CD4-positive, alpha-beta T cell (primary cell): ENCODE results near the gene SERPINB6. TPM values are rescaled to one million over a fixed set of nuclear protein-coding genes. Genes with fewer than 3 reads are reported as not detected.
"Not testable (repeated sequence)": the region's sequence is repeated elsewhere in the genome, so short reads cannot be mapped to it uniquely, and the experiment has no call there.

Experiments
- ATAC-seq: fragments of 200-7000 bp; cut with Tn5 transposase; one replicate; pipeline ENCODE4 v1.10.0; 2022; ENCODE audit warnings: mild to moderate bottlenecking; ENCODE audit not compliant: poor library complexity
- CTCF ChIA-PET: fragments of 350-600 bp; sonication (Branson Sonifier 250); formaldehyde crosslinking; loops from one replicate; lab custom pipeline; 2021; ENCODE audit warnings: antibody characterized with exemption, inconsistent platforms; lab: Charles Lee
- POLR2A ChIA-PET: fragments of 350-600 bp; sonication (Branson Sonifier 250); formaldehyde crosslinking; loops from one replicate; lab custom pipeline; 2021; ENCODE audit warnings: antibody characterized with exemption, inconsistent platforms; lab: Charles Lee
- DNase-seq, 14 experiments: peaks; one replicate each; pipeline ENCODE4 v3.0.0-alpha.2; 2013 to 2020; ENCODE audit warnings: mixed read lengths in 2 of 14
- H3K27ac ChIP-seq, 2 donors: one replicate each; pipeline versions ENCODE4 v1.5.1 to v1.7.0; 2013; ENCODE audit warnings: low read length in 2 of 2, low read depth in 1 of 2, mild to moderate bottlenecking in 1 of 2
- H3K27me3 ChIP-seq, 2 experiments: 1 replicate in 1 of 2; 2 replicates in 1 of 2; pipeline versions ENCODE4 v1.6.1 to v1.7.0; 2013; ENCODE audit warnings: low read length in 2 of 2, control low read depth in 1 of 2, mild to moderate bottlenecking in 1 of 2, moderate library complexity in 1 of 2; ENCODE audit not compliant: insufficient read depth in 2 of 2, control insufficient read depth in 1 of 2
- H3K36me3 ChIP-seq: one replicate; pipeline ENCODE4 v1.6.1; 2013; ENCODE audit warnings: low read length, control low read depth; ENCODE audit not compliant: insufficient read depth
- H3K4me1 ChIP-seq: one replicate; pipeline ENCODE4 v1.6.1; 2013; ENCODE audit warnings: low read length, control low read depth; ENCODE audit not compliant: insufficient read depth
- H3K4me3 ChIP-seq: one replicate; pipeline ENCODE4 v1.5.1; 2013; ENCODE audit warnings: mild to moderate bottlenecking, low read length, moderate library complexity
- H3K9me3 ChIP-seq, 2 experiments: 1 replicate in 1 of 2; 2 replicates in 1 of 2; pipeline versions ENCODE4 v1.6.1 to v1.7.0; 2013; ENCODE audit warnings: low read length in 2 of 2, mild to moderate bottlenecking in 2 of 2, control low read depth in 1 of 2, moderate library complexity in 1 of 2; ENCODE audit not compliant: control insufficient read depth in 1 of 2, insufficient read depth in 1 of 2
- H3K27ac Mint-ChIP-seq: one replicate; pipeline ENCODE4 v1.8.0; 2020; ENCODE audit warnings: mixed read lengths
- H3K27me3 Mint-ChIP-seq: one replicate; pipeline ENCODE4 v1.8.0; 2021; ENCODE audit warnings: mixed read lengths
- H3K36me3 Mint-ChIP-seq: one replicate; pipeline ENCODE4 v1.8.0; 2021; ENCODE audit warnings: low read depth, mixed read lengths
- H3K4me1 Mint-ChIP-seq: one replicate; pipeline ENCODE4 v1.8.0; 2021; ENCODE audit warnings: low read depth, mixed read lengths
- H3K4me3 Mint-ChIP-seq: one replicate; pipeline ENCODE4 v1.8.0; 2020; ENCODE audit warnings: mild to moderate bottlenecking, mixed read lengths
- H3K9me3 Mint-ChIP-seq: one replicate; pipeline ENCODE4 v1.8.0; 2020; ENCODE audit warnings: mixed read lengths
- intact Hi-C, 2 experiments: fragments of 100-400 bp; cut with DNase I in 1 of 2; cut with micrococcal nuclease in 1 of 2; formaldehyde crosslinking; loops; one replicate each; pipeline versions ENCODE4 v1.15.1 to v1.9.0; 2023 to 2025; cut with DNase I, micrococcal nuclease
- total RNA-seq, 174 experiments: library from RNA in 2 of 174; stranded (reverse) in 2 of 174; gene quantifications; one replicate each; pipeline ENCODE4 v1.2.3 and lab custom pipeline; 2021 to 2026
- TF ChIP-seq, protein P1 (sequence below): fragments of 200-600 bp; IDR thresholded peaks from one replicate; pipeline ENCODE4 v1.8.0; 2022; ENCODE audit warnings: antibody characterized with exemption, mild to moderate bottlenecking

SERPINB6 gene
- total RNA-seq, 2 experiments from 2014 or later, result 11.0 to 11.9 TPM

DNA sequence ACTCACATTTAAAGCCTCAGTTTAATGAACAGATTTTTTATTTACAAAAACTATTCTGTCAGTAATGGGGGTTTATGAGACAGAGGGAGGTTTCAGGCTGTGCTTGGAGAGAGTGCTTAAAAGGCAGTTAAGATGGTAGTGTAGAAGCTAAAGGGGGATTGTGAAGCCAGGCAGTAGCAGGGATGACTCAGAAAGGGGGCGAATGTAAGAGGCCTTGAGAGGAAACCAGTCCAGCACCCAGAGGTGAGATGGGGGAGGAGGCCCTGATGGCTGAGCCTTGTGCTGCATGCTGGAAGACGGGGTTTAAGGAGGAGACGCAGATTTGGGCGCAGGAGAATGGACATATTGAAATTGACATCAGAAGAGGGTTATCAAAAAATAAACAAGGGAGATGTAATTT, 61.6 kb downstream of the SERPINB6 start:
- no peak overlapping the region for H3K27ac Mint-ChIP-seq
- Histone ChIP-seq H3K27me3 (no peaks in the 10 kb centered on the region), H3K36me3 (no peaks in the 10 kb centered on the region), H3K4me1 (peaks cover 15% of the 10 kb centered on the region), H3K4me3 (no peak overlapping the region), H3K9me3 (no peaks in the 10 kb centered on the region), H3K27ac (no peak overlapping the region)
- no peaks in the 10 kb centered on the region for H3K27me3 Mint-ChIP-seq
- ATAC-seq (no peak), DNase-seq (no peak)
- TF ChIP-seq, protein P1, sequence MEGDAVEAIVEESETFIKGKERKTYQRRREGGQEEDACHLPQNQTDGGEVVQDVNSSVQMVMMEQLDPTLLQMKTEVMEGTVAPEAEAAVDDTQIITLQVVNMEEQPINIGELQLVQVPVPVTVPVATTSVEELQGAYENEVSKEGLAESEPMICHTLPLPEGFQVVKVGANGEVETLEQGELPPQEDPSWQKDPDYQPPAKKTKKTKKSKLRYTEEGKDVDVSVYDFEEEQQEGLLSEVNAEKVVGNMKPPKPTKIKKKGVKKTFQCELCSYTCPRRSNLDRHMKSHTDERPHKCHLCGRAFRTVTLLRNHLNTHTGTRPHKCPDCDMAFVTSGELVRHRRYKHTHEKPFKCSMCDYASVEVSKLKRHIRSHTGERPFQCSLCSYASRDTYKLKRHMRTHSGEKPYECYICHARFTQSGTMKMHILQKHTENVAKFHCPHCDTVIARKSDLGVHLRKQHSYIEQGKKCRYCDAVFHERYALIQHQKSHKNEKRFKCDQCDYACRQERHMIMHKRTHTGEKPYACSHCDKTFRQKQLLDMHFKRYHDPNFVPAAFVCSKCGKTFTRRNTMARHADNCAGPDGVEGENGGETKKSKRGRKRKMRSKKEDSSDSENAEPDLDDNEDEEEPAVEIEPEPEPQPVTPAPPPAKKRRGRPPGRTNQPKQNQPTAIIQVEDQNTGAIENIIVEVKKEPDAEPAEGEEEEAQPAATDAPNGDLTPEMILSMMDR, result no peak
- no peaks in the 10 kb centered on the region for H3K9me3 Mint-ChIP-seq
- ChIA-PET CTCF (no interaction called here), POLR2A (no interaction called here)
- peaks cover 30% of the 10 kb centered on the region for H3K4me1 Mint-ChIP-seq
- no peak overlapping the region for H3K4me3 Mint-ChIP-seq
- intact Hi-C loops, result loop anchor here in 1 of 2 experiments (2.0 kb wide), 1 partner anchor 119 kb away; no protein-coding TSS in a partner anchor
- no peaks in the 10 kb centered on the region for H3K36me3 Mint-ChIP-seq

DNA sequence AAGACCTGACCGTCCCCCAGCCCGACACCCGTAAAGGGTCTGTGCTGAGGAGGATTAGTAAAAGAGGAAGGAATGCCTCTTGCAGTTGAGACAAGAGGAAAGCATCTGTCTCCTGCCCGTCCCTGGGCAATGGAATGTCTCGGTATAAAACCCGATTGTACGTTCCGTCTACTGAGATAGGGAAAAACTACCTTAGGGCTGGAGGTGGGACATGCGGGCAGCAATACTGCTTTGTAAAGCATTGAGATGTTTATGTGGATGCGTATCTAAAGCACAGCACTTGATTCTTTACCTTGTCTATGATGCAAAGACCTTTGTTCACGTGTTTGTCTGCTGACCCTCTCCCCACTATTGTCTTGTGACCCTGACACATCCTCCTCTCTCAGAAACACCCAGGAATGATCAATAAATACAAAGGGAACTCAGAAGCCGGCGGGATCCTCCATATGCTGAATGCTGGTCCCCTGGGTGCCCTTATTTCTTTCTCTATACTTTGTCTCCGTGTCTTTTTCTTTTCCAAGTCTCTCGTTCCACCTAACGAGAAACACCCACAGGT, 62.2 kb downstream of the SERPINB6 start:
- intact Hi-C loops, H3K36me3 ChIP-seq, H3K27me3 Mint-ChIP-seq, H3K4me3 Mint-ChIP-seq, H3K9me3 ChIP-seq, H3K9me3 Mint-ChIP-seq, DNase-seq, ATAC-seq, H3K4me3 ChIP-seq, H3K27me3 ChIP-seq, H3K36me3 Mint-ChIP-seq, H3K27ac ChIP-seq: not testable (repeated sequence)
- H3K27ac Mint-ChIP-seq, result peak overlapping the region; percentile 77
- ChIA-PET CTCF (interaction anchor here (0.9 kb wide), 1 partner anchor 144 kb away, joined by 3 read pairs; the partner anchor contains the start of gene WRNIP1), POLR2A (interaction anchor here (0.5 to 1.0 kb wide), 3 partner anchors 29 to 63 kb away, joined by 3 to 9 read pairs (median 3); no protein-coding TSS in a partner anchor)
- peaks cover 15% of the 10 kb centered on the region for H3K4me1 ChIP-seq
- peaks cover 30% of the 10 kb centered on the region for H3K4me1 Mint-ChIP-seq

DNA sequence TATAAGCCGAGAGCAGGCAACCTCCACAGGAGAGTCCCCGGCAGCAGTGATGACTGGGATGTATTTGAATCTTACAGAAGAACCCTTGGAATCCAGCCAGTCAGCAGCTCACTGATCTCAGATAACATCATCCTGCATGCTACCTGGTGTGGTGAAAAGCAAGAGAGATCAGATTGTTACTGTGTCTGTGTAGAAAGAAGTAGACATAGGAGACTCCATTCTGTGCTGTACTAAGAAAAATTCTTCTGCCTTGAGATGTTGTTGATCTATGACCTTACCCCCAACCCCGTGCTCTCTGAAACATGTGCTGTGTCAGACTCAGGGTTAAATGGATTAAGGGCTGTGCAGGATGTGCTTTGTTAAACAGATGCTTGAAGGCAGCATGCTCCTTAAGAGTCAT, 62.9 kb downstream of the SERPINB6 start:
- intact Hi-C loops, H3K27me3 Mint-ChIP-seq, H3K27ac ChIP-seq, H3K9me3 ChIP-seq, H3K4me3 ChIP-seq, H3K36me3 ChIP-seq, H3K9me3 Mint-ChIP-seq, H3K36me3 Mint-ChIP-seq, H3K27me3 ChIP-seq: not testable (repeated sequence)
- DNase-seq (peak in 5 of 14 experiments; percentile 6 to 65 (median 46)), ATAC-seq (peak; percentile 66)
- peaks cover 20% of the 10 kb centered on the region for H3K4me1 ChIP-seq
- CTCF ChIA-PET, result interaction anchor here (0.6 to 0.9 kb wide), 4 partner anchors 30 to 143 kb away, joined by 3 read pairs; partner anchors contain the start of gene WRNIP1
- Mint-ChIP-seq H3K4me3 (peak overlapping the region; percentile 60), H3K27ac (peak overlapping the region; percentile 77), H3K4me1 (peaks cover 30% of the 10 kb centered on the region)
- POLR2A ChIA-PET, result interaction anchor here (0.5 to 1.0 kb wide), 5 partner anchors 17 to 67 kb away, joined by 3 to 9 read pairs (median 3); partner anchors contain the start of gene SERPINB1

DNA sequence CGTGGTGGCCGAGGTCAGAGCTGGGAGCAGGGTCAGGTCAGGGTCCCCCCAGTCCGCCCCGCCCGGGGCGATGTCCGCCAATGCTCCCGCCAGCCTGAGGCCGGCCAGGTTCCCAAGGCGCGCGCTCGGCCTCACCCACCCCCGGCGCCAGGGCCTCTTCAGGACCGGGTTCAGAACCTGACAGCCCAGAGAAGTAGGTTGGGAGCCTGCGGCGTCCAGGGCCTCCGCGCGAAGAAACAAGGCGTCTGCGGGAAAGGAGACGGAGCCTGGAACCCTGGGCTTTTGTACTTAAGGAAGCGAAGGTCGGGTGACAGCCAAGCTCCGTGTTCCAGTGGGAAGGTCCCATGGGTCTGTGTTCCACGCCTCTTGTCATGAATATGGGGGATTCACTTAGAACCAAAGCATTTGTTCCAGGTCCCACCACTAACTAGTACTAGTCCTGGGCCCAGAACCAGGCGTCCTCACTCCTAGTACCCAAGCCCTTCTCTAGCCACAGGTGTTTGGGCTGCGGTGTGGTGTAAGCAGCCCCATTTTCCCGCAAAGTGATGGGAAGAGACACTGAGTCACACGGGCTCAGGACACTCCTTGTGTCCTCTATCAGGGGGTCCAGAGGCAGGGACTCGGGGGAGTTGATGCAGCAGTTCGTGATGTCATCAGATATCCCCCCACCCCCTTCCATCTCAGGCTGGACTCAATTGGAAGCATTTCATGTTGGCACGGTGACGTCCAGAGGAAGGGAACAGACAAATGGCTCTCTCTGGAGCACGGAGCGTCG, 67.8 kb downstream of the SERPINB6 start:
- H3K9me3 Mint-ChIP-seq, DNase-seq, H3K27me3 Mint-ChIP-seq, H3K27me3 ChIP-seq, H3K9me3 ChIP-seq, H3K27ac ChIP-seq: not testable (repeated sequence)
- CTCF ChIA-PET, result interaction anchor here (0.8 to 1.7 kb wide), 4 partner anchors 8 to 57 kb away, joined by 3 to 7 read pairs (median 5); no protein-coding TSS in a partner anchor
- Histone ChIP-seq H3K4me3 (peak overlapping the region; percentile 95), H3K36me3 (peaks cover 24% of the 10 kb centered on the region), H3K4me1 (peaks cover 42% of the 10 kb centered on the region)
- POLR2A ChIA-PET, result interaction anchor here (0.6 to 2.5 kb wide), 13 partner anchors 8 to 112 kb away, joined by 3 to 26 read pairs (median 7); partner anchors contain the start of gene SERPINB1
- peak; percentile 33 for ATAC-seq
- intact Hi-C loops, result loop anchor here (2.0 to 5.0 kb wide), 2 partner anchors 45 to 154 kb away; no protein-coding TSS in a partner anchor
- Mint-ChIP-seq H3K27ac (peak overlapping the region; percentile 99), H3K4me3 (peak overlapping the region; percentile 100), H3K4me1 (peaks cover 63% of the 10 kb centered on the region), H3K36me3 (peaks cover 42% of the 10 kb centered on the region)

DNA sequence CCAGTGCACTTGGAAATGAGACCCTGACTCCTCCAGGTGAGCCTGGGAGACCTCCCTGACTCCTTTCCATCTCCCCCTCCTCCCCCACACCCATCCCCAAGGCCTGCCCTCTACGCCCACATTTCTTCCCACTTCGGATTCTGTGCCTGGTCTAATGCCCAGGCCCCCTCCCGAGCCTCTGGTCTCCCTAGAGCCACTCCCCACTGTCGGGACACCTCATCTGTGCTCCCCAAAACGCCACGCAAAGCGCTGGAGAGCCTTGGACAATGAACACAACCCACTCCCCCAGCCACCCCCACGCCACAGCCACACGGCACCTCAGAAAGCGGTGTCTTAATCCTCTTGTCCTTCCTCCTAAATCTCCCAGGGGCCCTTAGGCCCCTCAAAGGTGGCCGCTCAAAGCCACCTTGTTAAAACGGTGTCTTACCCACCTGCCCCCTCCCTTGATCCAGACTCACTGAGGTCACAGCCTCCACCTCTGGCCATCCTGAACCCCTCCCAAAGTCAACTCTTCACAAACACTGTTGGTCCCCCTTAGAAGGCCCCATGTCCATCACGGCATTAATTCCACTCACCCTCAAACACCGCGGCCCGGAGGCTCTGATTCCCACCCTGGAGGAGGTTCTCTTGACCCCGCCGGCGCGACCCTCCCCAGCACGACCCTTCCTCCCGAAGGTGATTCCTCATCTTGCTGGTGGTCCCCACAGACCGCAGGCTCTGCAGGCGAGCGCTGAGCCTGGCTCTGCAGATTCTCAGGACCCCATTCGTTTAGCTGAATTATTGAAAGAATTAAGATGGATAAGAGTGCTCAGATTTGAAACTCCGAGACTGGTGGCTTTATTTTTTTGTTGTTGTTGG, 69.5 kb downstream of the SERPINB6 start:
- H3K27me3 Mint-ChIP-seq, ATAC-seq, DNase-seq, H3K27me3 ChIP-seq, H3K9me3 Mint-ChIP-seq, H3K9me3 ChIP-seq: not testable (repeated sequence)
- POLR2A ChIA-PET, result interaction anchor here (0.6 to 4.2 kb wide), 16 partner anchors 8 to 87 kb away, joined by 3 to 26 read pairs (median 9); partner anchors contain the start of gene SERPINB1
- Mint-ChIP-seq H3K4me1 (peaks cover 66% of the 10 kb centered on the region), H3K36me3 (peaks cover 59% of the 10 kb centered on the region), H3K4me3 (peak overlapping the region; percentile 100), H3K27ac (peak overlapping the region; percentile 99)
- CTCF ChIA-PET, result interaction anchor here (0.7 to 1.7 kb wide), 4 partner anchors 9 to 52 kb away, joined by 3 to 6 read pairs (median 4); no protein-coding TSS in a partner anchor
- peaks cover 39% of the 10 kb centered on the region for H3K36me3 ChIP-seq
- intact Hi-C loops, result loop anchor here (2.0 to 5.0 kb wide), 2 partner anchors 43 to 155 kb away; no protein-coding TSS in a partner anchor
- peaks cover 47% of the 10 kb centered on the region for H3K4me1 ChIP-seq
- H3K4me3 ChIP-seq, result peak overlapping the region; percentile 95
- peak overlapping the region; percentile 9 to 69 for H3K27ac ChIP-seq
